Uterus (tissue), 2 donors: ENCODE results near the gene AACS.

ENCODE experiments used
- CTCF ChIP-seq, 4 experiments: fragments of 200-600 bp in 2 of 4; fragments of 450-650 bp in 2 of 4; sonication (generic) in 2 of 4; IDR thresholded peaks; one replicate each; pipeline ENCODE4 v1.5.1; 2016 to 2019; ENCODE audit warnings: antibody characterized with exemption in 4 of 4, mild to moderate bottlenecking in 2 of 4, moderate library complexity in 1 of 4
- POLR2A ChIP-seq, 2 donors: fragments of 450-650 bp; IDR thresholded peaks; one replicate each; pipeline ENCODE4 v1.6.1; 2016; ENCODE audit warnings: antibody characterized with exemption in 2 of 2, mild to moderate bottlenecking in 1 of 2, moderate library complexity in 1 of 2

GRCh38 chr12:125015680-125016310 lies 49.4 kb upstream of the AACS start:
- TF ChIP-seq CTCF (IDR thresholded peaks at IDR 0.05) (no peak), POLR2A (IDR thresholded peaks at IDR 0.05) (no peak)
